HL-60 (cell line): ENCODE results near the gene MSI2.

Experiments used
- CTCF ChIP-seq: IDR thresholded peaks from one replicate; pipeline ENCODE4 v1.5.1; 2011; ENCODE audit warnings: low read length, control low read depth, inconsistent platforms; ENCODE audit not compliant: insufficient read depth
- POLR2AphosphoS5 ChIP-seq: IDR thresholded peaks from 2 replicates; pipeline ENCODE4 v1.6.1; 2012; ENCODE audit warnings: low read depth

- TF ChIP-seq CTCF: no peak
- TF ChIP-seq POLR2AphosphoS5: no peak
These were observed 249.8 kb downstream of the MSI2 start for GRCh38 chr17:57505841-57506773.
